Measurements from ENCODE around the gene OGFR. TPM values are rescaled to one million over a fixed set of nuclear protein-coding genes. Genes with fewer than 3 reads are reported as not detected.

OGFR gene
- total RNA-seq, 1 experiment from 2014 or later, result 57.4 TPM

- no peak overlapping the region for H3K4me2 ChIP-seq
Measured at GRCh38 chr20:62787866-62788265, 16.8 kb upstream of the OGFR start.

GRCh38 chr20:62788607-62789006, 16.0 kb upstream of the OGFR start:
- Histone ChIP-seq H3K27me3 (ENCODE audit: insufficient read depth, low read depth) (no peaks in the 10 kb centered on the region), H3K4me3 (no peak overlapping the region), H3K27ac (no peak overlapping the region), H3K4me1 (replicated peaks; ENCODE audit: insufficient read depth) (peaks cover 15% of the 10 kb centered on the region), H3K9me3 (ENCODE audit: insufficient read depth, low read depth) (no peaks in the 10 kb centered on the region), H3F3A (ENCODE audit: insufficient read depth, low read depth) (peaks cover 13% of the 10 kb centered on the region; the same call in 1 of the 2 replicates), H3K4me2 (no peak overlapping the region), H2AFZ (no peak overlapping the region), H3K9me2 (ENCODE audit: insufficient read depth) (no peaks in the 10 kb centered on the region), H3K79me2 (ENCODE audit: low read depth) (no peaks in the 10 kb centered on the region), H3K36me3 (ENCODE audit: low read depth) (no peaks in the 10 kb centered on the region), H4K20me1 (ENCODE audit: insufficient read depth) (no peaks in the 10 kb centered on the region)
- intact Hi-C loops (cut with micrococcal nuclease; ENCODE audit: unreplicated experiment), result no loop called here
- POLR2A ChIA-PET (ENCODE audit: unreplicated experiment), result interaction anchor here (0.6 kb wide), 1 partner anchor 1461 kb away, joined by 3 read pairs; no protein-coding TSS in a partner anchor
- TF ChIP-seq, protein P1, sequence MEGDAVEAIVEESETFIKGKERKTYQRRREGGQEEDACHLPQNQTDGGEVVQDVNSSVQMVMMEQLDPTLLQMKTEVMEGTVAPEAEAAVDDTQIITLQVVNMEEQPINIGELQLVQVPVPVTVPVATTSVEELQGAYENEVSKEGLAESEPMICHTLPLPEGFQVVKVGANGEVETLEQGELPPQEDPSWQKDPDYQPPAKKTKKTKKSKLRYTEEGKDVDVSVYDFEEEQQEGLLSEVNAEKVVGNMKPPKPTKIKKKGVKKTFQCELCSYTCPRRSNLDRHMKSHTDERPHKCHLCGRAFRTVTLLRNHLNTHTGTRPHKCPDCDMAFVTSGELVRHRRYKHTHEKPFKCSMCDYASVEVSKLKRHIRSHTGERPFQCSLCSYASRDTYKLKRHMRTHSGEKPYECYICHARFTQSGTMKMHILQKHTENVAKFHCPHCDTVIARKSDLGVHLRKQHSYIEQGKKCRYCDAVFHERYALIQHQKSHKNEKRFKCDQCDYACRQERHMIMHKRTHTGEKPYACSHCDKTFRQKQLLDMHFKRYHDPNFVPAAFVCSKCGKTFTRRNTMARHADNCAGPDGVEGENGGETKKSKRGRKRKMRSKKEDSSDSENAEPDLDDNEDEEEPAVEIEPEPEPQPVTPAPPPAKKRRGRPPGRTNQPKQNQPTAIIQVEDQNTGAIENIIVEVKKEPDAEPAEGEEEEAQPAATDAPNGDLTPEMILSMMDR (conservative IDR thresholded peaks at IDR 0.05), result no peak
- TF ChIP-seq EZH2 (IDR thresholded peaks at IDR 0.05; ENCODE audit: low read depth), result no peak
- no peak for DNase-seq
- CTCF ChIA-PET, result interaction anchor here (0.6 kb wide), 1 partner anchor 93 kb away, joined by 6 read pairs; no protein-coding TSS in a partner anchor
- BruUV-seq (replicated peaks), result no TSS peak

More at GRCh38 chr20:62787866-62788265, 16.8 kb upstream of the OGFR start:
- H3K9me2 ChIP-seq (ENCODE audit: insufficient read depth), result no peaks in the 10 kb centered on the region
- POLR2A ChIA-PET (ENCODE audit: unreplicated experiment), result no interaction called here
- H3K36me3 ChIP-seq (ENCODE audit: low read depth), result no peaks in the 10 kb centered on the region
- TF ChIP-seq, protein P1 (conservative IDR thresholded peaks at IDR 0.05), result no peak
- TF ChIP-seq EZH2 (IDR thresholded peaks at IDR 0.05; ENCODE audit: low read depth), result no peak
- H3K4me1 ChIP-seq (replicated peaks; ENCODE audit: insufficient read depth), result peaks cover 15% of the 10 kb centered on the region
- DNase-seq, result no peak
- no TSS peak for BruUV-seq (replicated peaks)
- no peaks in the 10 kb centered on the region for H3K27me3 ChIP-seq (ENCODE audit: insufficient read depth, low read depth)
- H3K9me3 ChIP-seq (ENCODE audit: insufficient read depth, low read depth), result no peaks in the 10 kb centered on the region
- H3K27ac ChIP-seq, result no peak overlapping the region
- no peaks in the 10 kb centered on the region for H3K79me2 ChIP-seq (ENCODE audit: low read depth)
- intact Hi-C loops (cut with micrococcal nuclease; ENCODE audit: unreplicated experiment), result no loop called here
- peaks cover 19% of the 10 kb centered on the region; the same call in 1 of the 2 replicates for H3F3A ChIP-seq (ENCODE audit: insufficient read depth, low read depth)
- H4K20me1 ChIP-seq (ENCODE audit: insufficient read depth), result no peaks in the 10 kb centered on the region
- H2AFZ ChIP-seq, result no peak overlapping the region
- H3K4me3 ChIP-seq, result no peak overlapping the region
- CTCF ChIA-PET, result no interaction called here

- H3K9me2 ChIP-seq (ENCODE audit: insufficient read depth), result no peaks in the 10 kb centered on the region
- no peak for DNase-seq
- peaks cover 19% of the 10 kb centered on the region for H3K4me1 ChIP-seq (replicated peaks; ENCODE audit: insufficient read depth)
- ChIA-PET POLR2A (ENCODE audit: unreplicated experiment) (interaction anchor here (0.5 kb wide), 1 partner anchor 95 kb away, joined by 4 read pairs; no protein-coding TSS in a partner anchor), CTCF (interaction anchor here (2.7 kb wide), 1 partner anchor 87 kb away, joined by 9 read pairs; no protein-coding TSS in a partner anchor)
- BruUV-seq (replicated peaks), result no TSS peak
- intact Hi-C loops (cut with micrococcal nuclease; ENCODE audit: unreplicated experiment), result loop anchor here (2.0 to 5.0 kb wide), 8 partner anchors 51 to 488 kb away; partner anchors contain the start of genes ADRM1, CABLES2, LAMA5 and RBBP8NL
- peaks cover 18% of the 10 kb centered on the region; the same call in 1 of the 2 replicates for H3F3A ChIP-seq (ENCODE audit: insufficient read depth, low read depth)
- no peaks in the 10 kb centered on the region for H3K9me3 ChIP-seq (ENCODE audit: insufficient read depth, low read depth)
- H3K27ac ChIP-seq, result no peak overlapping the region
- H2AFZ ChIP-seq, result no peak overlapping the region
- no peak for TF ChIP-seq EZH2 (IDR thresholded peaks at IDR 0.05; ENCODE audit: low read depth)
- TF ChIP-seq, protein P1 (conservative IDR thresholded peaks at IDR 0.05), result no peak
- H3K79me2 ChIP-seq (ENCODE audit: low read depth), result no peaks in the 10 kb centered on the region
- no peaks in the 10 kb centered on the region for H3K36me3 ChIP-seq (ENCODE audit: low read depth)
- no peak overlapping the region for H3K4me3 ChIP-seq
- no peaks in the 10 kb centered on the region for H3K27me3 ChIP-seq (ENCODE audit: insufficient read depth, low read depth)
- H4K20me1 ChIP-seq (ENCODE audit: insufficient read depth), result no peaks in the 10 kb centered on the region
- H3K4me2 ChIP-seq, result no peak overlapping the region
Measured at GRCh38 chr20:62790075-62790474, 14.6 kb upstream of the OGFR start.
